SK-MEL-5 (cell line): ENCODE measurements around the gene EPHB2. TPM values are rescaled to one million over a fixed set of nuclear protein-coding genes. Genes with fewer than 3 reads are reported as not detected.
"Not testable (repeated sequence)": the region's sequence is repeated elsewhere in the genome, so short reads cannot be mapped to it uniquely, and the experiment has no call there.

Experiments used
- DNase-seq: peaks from one replicate; pipeline ENCODE4 v3.0.0-alpha.2; 2016; ENCODE audit warnings: low read depth, low spot score
- in situ Hi-C: cut with HindIII; loops from 2 replicates; pipeline ENCODE4 v1.10.0; 2016; ENCODE audit warnings: low sequenced_read_pairs, high pct_unique_total_duplicates, low pct_unique_long_range_greater_than_20kb
- total RNA-seq: library from RNA; depleted of rRNA; stranded (reverse); fragments of >200 nt; shearing (Covaris generic); gene quantifications from 2 replicates; pipeline ENCODE4 v1.2.3, GENCODE V29; 2014

Gene EPHB2
- total RNA-seq, 1 experiment from 2014 or later = 1.3 TPM

- DNase-seq = no peak
- in situ Hi-C loops = no loop called here
Observed at GRCh38 chr1:22683547-22683946, 27.1 kb upstream of the EPHB2 start.

GRCh38 chr1:22685591-22686059 lies 25.0 kb upstream of the EPHB2 start:
- DNase-seq = no peak
- in situ Hi-C loops = no loop called here

GRCh38 chr1:22687191-22687590 lies 23.4 kb upstream of the EPHB2 start:
- DNase-seq = no peak
- in situ Hi-C loops = no loop called here

GRCh38 chr1:22688466-22688865 lies 22.2 kb upstream of the EPHB2 start:
- in situ Hi-C loops = no loop called here
- DNase-seq = no peak

- in situ Hi-C loops = no loop called here
- DNase-seq = no peak
Observed at GRCh38 chr1:22689505-22689904, 21.1 kb upstream of the EPHB2 start.

- in situ Hi-C loops = no loop called here
- no peak for DNase-seq
Observed at GRCh38 chr1:22691031-22691753, 19.4 kb upstream of the EPHB2 start.

GRCh38 chr1:22694172-22694571 lies 16.5 kb upstream of the EPHB2 start:
- in situ Hi-C loops = no loop called here
- DNase-seq = no peak

GRCh38 chr1:22696610-22697009 lies 14.0 kb upstream of the EPHB2 start:
- in situ Hi-C loops = no loop called here
- DNase-seq = no peak

GRCh38 chr1:22697980-22698379 lies 12.7 kb upstream of the EPHB2 start:
- no peak for DNase-seq
- in situ Hi-C loops = no loop called here

GRCh38 chr1:22699681-22700520 lies 10.7 kb upstream of the EPHB2 start:
- in situ Hi-C loops = no loop called here
- no peak for DNase-seq

- in situ Hi-C loops = no loop called here
- no peak for DNase-seq
Observed at GRCh38 chr1:22702296-22703085, 8.1 kb upstream of the EPHB2 start.

GRCh38 chr1:22704440-22705067 lies 6.1 kb upstream of the EPHB2 start:
- DNase-seq = peak; percentile 84
- in situ Hi-C loops = no loop called here

GRCh38 chr1:22705586-22705985 lies 5.1 kb upstream of the EPHB2 start:
- in situ Hi-C loops = no loop called here
- no peak for DNase-seq

- in situ Hi-C loops, DNase-seq: not testable (repeated sequence)
Observed at GRCh38 chr1:22706100-22706499, 4.5 kb upstream of the EPHB2 start.

GRCh38 chr1:22708777-22709176 lies 1.9 kb upstream of the EPHB2 start:
- in situ Hi-C loops = no loop called here
- no peak for DNase-seq

GRCh38 chr1:22709227-22709626 lies 1.4 kb upstream of the EPHB2 start:
- in situ Hi-C loops = no loop called here
- peak; percentile 16 for DNase-seq

GRCh38 chr1:22709891-22710700 lies 543 bp upstream of the EPHB2 start:
- in situ Hi-C loops = no loop called here
- peak; percentile 44 for DNase-seq
